ENCODE measurements around the gene BOLL. TPM values are rescaled to one million over a fixed set of nuclear protein-coding genes. Genes with fewer than 3 reads are reported as not detected.
A peak's percentile ranks its signal among the peaks of the same experiment; 100 is the strongest.

BOLL gene
- total and polyA plus RNA-seq, 2 experiments from 2014 or later: 2.0 TPM; not detected in 1

DNA sequence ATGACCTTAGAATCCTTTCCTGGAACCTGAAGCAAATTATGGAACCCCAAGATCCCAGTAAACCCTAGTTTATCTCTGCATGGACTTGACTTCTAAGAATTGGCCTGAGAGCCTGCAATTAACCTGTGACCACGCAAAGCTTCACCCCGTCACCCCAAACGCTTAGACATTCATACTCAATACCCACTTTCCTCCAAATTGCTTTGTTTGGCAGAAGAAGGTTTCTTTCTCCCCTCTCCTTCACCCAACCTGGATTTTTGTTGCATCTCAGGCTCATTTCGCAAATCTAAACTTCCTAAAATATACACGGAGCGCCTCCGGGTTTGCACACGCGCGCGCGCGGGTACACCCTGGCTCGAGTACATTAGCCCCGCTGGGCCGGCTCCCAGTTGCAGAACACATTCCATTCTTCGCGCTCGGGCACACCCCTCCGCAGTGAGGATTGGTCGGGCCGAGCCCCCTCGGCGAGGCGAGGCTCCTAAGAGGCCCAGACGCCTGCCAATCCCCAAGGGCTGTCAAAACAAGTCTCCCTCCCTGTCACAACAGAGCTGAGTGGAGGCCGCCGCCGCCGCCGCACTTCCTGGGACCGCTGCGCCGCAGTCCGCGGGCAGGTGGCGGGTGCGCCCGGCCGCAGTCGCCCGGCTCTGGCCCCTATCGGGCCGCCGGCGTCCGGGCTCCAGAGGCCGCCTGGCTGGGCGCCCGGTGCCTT is 19.1 kb upstream of the BOLL start, which contains the start of gene PLCL1 (continued):
- TF ChIP-seq, protein P1, sequence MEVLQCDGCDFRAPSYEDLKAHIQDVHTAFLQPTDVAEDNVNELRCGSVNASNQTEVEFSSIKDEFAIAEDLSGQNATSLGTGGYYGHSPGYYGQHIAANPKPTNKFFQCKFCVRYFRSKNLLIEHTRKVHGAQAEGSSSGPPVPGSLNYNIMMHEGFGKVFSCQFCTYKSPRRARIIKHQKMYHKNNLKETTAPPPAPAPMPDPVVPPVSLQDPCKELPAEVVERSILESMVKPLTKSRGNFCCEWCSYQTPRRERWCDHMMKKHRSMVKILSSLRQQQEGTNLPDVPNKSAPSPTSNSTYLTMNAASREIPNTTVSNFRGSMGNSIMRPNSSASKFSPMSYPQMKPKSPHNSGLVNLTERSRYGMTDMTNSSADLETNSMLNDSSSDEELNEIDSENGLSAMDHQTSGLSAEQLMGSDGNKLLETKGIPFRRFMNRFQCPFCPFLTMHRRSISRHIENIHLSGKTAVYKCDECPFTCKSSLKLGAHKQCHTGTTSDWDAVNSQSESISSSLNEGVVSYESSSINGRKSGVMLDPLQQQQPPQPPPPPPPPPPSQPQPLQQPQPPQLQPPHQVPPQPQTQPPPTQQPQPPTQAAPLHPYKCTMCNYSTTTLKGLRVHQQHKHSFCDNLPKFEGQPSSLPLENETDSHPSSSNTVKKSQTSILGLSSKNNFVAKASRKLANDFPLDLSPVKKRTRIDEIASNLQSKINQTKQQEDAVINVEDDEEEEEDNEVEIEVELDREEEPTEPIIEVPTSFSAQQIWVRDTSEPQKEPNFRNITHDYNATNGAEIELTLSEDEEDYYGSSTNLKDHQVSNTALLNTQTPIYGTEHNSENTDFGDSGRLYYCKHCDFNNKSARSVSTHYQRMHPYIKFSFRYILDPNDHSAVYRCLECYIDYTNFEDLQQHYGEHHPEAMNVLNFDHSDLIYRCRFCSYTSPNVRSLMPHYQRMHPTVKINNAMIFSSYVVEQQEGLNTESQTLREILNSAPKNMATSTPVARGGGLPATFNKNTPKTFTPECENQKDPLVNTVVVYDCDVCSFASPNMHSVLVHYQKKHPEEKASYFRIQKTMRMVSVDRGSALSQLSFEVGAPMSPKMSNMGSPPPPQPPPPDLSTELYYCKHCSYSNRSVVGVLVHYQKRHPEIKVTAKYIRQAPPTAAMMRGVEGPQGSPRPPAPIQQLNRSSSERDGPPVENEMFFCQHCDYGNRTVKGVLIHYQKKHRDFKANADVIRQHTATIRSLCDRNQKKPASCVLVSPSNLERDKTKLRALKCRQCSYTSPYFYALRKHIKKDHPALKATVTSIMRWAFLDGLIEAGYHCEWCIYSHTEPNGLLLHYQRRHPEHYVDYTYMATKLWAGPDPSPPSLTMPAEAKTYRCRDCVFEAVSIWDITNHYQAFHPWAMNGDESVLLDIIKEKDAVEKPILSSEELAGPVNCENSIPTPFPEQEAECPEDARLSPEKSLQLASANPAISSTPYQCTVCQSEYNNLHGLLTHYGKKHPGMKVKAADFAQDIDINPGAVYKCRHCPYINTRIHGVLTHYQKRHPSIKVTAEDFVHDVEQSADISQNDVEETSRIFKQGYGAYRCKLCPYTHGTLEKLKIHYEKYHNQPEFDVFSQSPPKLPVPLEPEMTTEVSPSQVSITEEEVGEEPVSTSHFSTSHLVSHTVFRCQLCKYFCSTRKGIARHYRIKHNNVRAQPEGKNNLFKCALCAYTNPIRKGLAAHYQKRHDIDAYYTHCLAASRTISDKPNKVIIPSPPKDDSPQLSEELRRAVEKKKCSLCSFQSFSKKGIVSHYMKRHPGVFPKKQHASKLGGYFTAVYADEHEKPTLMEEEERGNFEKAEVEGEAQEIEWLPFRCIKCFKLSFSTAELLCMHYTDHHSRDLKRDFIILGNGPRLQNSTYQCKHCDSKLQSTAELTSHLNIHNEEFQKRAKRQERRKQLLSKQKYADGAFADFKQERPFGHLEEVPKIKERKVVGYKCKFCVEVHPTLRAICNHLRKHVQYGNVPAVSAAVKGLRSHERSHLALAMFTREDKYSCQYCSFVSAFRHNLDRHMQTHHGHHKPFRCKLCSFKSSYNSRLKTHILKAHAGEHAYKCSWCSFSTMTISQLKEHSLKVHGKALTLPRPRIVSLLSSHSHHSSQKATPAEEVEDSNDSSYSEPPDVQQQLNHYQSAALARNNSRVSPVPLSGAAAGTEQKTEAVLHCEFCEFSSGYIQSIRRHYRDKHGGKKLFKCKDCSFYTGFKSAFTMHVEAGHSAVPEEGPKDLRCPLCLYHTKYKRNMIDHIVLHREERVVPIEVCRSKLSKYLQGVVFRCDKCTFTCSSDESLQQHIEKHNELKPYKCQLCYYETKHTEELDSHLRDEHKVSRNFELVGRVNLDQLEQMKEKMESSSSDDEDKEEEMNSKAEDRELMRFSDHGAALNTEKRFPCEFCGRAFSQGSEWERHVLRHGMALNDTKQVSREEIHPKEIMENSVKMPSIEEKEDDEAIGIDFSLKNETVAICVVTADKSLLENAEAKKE (CRISPR knock-in tag; IDR thresholded peaks at IDR 0.05): no peak
- no peak for TF ChIP-seq NANOG (IDR thresholded peaks at IDR 0.05; ENCODE audit: borderline replicate concordance)

DNA sequence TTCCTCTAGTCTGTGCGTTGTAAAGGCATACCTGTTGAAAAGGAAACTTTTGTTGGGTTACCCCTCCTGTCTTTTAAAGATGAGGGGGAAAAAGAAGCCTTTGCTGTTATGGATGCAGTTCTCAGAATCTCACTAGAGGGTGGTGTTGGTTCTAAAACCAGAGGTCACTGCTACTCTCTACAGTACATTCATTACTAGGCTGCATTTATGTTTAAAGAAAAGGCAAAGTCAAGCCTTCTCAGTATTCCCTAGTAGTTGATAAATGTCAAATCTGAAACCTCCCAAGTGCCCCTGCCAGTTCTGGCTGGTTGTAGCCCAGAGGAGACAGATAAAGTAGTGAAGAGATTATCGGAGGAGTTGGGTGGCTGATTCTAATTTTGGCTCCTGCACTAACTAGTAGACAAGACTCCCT is 17.9 kb upstream of the BOLL start:
- peaks cover 26% of the 10 kb centered on the region for H3K27me3 Mint-ChIP-seq (ENCODE audit: insufficient read depth, low read depth, poor library complexity)
- no peaks in the 10 kb centered on the region for H3K9me3 Mint-ChIP-seq
- peaks cover 12% of the 10 kb centered on the region for H3K4me1 ChIP-seq (ENCODE audit: insufficient read depth)
- no peaks in the 10 kb centered on the region for H3K9me2 ChIP-seq (ENCODE audit: insufficient read depth)
- peak; percentile 16 for ATAC-seq
- no peaks in the 10 kb centered on the region for H4K20me1 ChIP-seq (replicated peaks; ENCODE audit: insufficient read depth)
- peaks cover 46% of the 10 kb centered on the region for H3K27me3 ChIP-seq (ENCODE audit: insufficient read depth)
- DNase-seq (ENCODE audit: low spot score): peak; percentile 77
- TF ChIP-seq, protein P1 (CRISPR knock-in tag; IDR thresholded peaks at IDR 0.05): no peak
- TF ChIP-seq STAT1 (IDR thresholded peaks at IDR 0.05; ENCODE audit: unreplicated experiment): no peak
- TF ChIP-seq, protein P2, sequence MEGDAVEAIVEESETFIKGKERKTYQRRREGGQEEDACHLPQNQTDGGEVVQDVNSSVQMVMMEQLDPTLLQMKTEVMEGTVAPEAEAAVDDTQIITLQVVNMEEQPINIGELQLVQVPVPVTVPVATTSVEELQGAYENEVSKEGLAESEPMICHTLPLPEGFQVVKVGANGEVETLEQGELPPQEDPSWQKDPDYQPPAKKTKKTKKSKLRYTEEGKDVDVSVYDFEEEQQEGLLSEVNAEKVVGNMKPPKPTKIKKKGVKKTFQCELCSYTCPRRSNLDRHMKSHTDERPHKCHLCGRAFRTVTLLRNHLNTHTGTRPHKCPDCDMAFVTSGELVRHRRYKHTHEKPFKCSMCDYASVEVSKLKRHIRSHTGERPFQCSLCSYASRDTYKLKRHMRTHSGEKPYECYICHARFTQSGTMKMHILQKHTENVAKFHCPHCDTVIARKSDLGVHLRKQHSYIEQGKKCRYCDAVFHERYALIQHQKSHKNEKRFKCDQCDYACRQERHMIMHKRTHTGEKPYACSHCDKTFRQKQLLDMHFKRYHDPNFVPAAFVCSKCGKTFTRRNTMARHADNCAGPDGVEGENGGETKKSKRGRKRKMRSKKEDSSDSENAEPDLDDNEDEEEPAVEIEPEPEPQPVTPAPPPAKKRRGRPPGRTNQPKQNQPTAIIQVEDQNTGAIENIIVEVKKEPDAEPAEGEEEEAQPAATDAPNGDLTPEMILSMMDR (conservative IDR thresholded peaks at IDR 0.05; ENCODE audit: low read depth in 2 of 2): peak; percentile 80 to 83
- H3F3A ChIP-seq (replicated peaks; ENCODE audit: low read depth): no peaks in the 10 kb centered on the region; the same call in 1 of the 2 replicates
- H3K4me1 Mint-ChIP-seq: peaks cover 11% of the 10 kb centered on the region
- H3K27ac Mint-ChIP-seq: no peak overlapping the region
- H3K79me2 ChIP-seq (replicated peaks; ENCODE audit: insufficient read depth): no peaks in the 10 kb centered on the region
- no peak overlapping the region for H3K4me2 ChIP-seq
- no peaks in the 10 kb centered on the region; the same call in 1 of the 2 replicates for H3K36me3 ChIP-seq (ENCODE audit: insufficient read depth)
- no peak overlapping the region for H2AFZ ChIP-seq
- no peaks in the 10 kb centered on the region for H3K36me3 Mint-ChIP-seq (ENCODE audit: low read depth)
- no peak overlapping the region for H3K4me3 Mint-ChIP-seq
- no peak overlapping the region for H3K4me3 ChIP-seq
- no peak overlapping the region for H3K27ac ChIP-seq (ENCODE audit: low read depth)
